KMS-11 (cell line): ENCODE data around the gene MRPS22.
A peak's percentile ranks its signal among the peaks of the same experiment; 100 is the strongest.

Experiments used
- H2AFZ ChIP-seq: fragments of 200-600 bp; sonication (generic); 2 replicates; pipeline ENCODE4 v1.6.1; 2016; ENCODE audit warnings: antibody characterized with exemption, mixed run types, low read depth
- H3K27ac ChIP-seq: fragments of 200-600 bp; sonication (generic); 2 replicates; pipeline ENCODE4 v1.6.1; 2016; ENCODE audit warnings: mild to moderate bottlenecking, mixed run types
- H3K27me3 ChIP-seq: fragments of 200-600 bp; sonication (generic); 2 replicates; pipeline ENCODE4 v1.6.1; 2017; ENCODE audit warnings: mild to moderate bottlenecking, low read depth, mixed run types, moderate library complexity; ENCODE audit not compliant: insufficient read depth
- H3K36me3 ChIP-seq: fragments of 200-600 bp; sonication (generic); 2 replicates; pipeline ENCODE4 v1.6.1; 2017; ENCODE audit warnings: mild to moderate bottlenecking, mixed run types; ENCODE audit not compliant: insufficient read depth
- H3K4me1 ChIP-seq: fragments of 200-600 bp; sonication (generic); 2 replicates; pipeline ENCODE4 v1.6.1; 2016; ENCODE audit warnings: mild to moderate bottlenecking, low read depth, mixed run types; ENCODE audit not compliant: poor library complexity, severe bottlenecking
- H3K4me2 ChIP-seq: fragments of 200-600 bp; sonication (generic); 2 replicates; pipeline ENCODE4 v1.7.0; 2016; ENCODE audit warnings: mild to moderate bottlenecking, mixed run types
- H3K4me3 ChIP-seq: fragments of 200-600 bp; sonication (generic); IDR thresholded peaks from 2 replicates; pipeline ENCODE4 v1.6.1; 2017; ENCODE audit warnings: low read depth, low read length, mixed read lengths; ENCODE audit not compliant: insufficient read depth
- H3K79me2 ChIP-seq: fragments of 200-600 bp; sonication (generic); 2 replicates; pipeline ENCODE4 v1.6.1; 2016; ENCODE audit warnings: low read depth, mixed run types; ENCODE audit not compliant: insufficient read depth
- H3K9ac ChIP-seq: fragments of 200-600 bp; sonication (generic); 2 replicates; pipeline ENCODE4 v1.6.1; 2016; ENCODE audit warnings: mild to moderate bottlenecking, mixed run types
- H4K20me1 ChIP-seq: fragments of 200-600 bp; sonication (generic); 2 replicates; pipeline ENCODE4 v1.6.1; 2016; ENCODE audit warnings: mild to moderate bottlenecking, mixed run types; ENCODE audit not compliant: insufficient read depth
- TF ChIP-seq, protein P1 (sequence below): fragments of 200-600 bp; sonication (generic); conservative IDR thresholded peaks from 2 replicates; pipeline ENCODE4 v1.6.1; 2017; ENCODE audit warnings: low read depth, mild to moderate bottlenecking, antibody characterized with exemption, low read length, moderate library complexity, mixed read lengths

MRPS22 gene

DNA sequence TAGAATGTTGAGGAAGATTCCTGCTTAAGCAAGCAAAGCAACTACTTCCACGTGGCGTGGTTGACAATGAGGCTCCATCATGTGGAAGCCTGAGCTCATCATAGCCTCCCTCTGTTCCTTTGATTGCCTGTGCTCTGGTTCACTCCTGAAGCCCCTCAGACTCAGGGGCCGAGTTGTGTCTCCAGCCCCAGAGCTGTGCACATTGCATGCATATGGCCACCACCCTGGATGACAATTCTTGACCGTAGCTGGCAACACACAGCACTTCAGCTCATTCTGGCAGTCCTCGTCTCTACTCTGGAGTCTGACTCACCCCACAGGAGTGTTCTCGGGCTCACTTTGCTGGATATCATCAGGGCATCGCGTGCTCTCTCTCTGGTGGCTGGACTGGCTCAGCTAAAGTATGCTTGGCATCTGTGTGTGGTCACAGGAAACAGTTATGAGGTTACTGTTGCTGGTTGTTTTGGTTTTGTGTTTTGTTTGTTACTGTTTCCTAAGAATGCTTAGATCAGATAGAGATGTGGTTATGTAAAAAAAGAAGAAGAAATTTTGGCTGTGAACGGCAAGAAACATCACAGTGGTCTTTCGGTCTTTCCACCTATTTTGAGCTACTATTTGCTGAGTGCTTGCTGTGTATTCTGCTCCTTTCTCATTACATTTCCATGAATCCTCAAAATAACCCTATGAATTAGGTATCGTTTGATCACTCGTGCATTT lies 41.6 kb upstream of the MRPS22 start:
- Histone ChIP-seq H4K20me1 (no peaks in the 10 kb centered on the region), H3K36me3 (no peaks in the 10 kb centered on the region), H2AFZ (peak overlapping the region; percentile 59), H3K79me2 (no peaks in the 10 kb centered on the region), H3K9ac (peak overlapping the region; percentile 23; the same call in 1 of the 2 replicates), H3K4me3 (no peak overlapping the region), H3K27ac (peak overlapping the region; percentile 66), H3K4me1 (peaks cover 27% of the 10 kb centered on the region), H3K27me3 (no peaks in the 10 kb centered on the region), H3K4me2 (peak overlapping the region; percentile 79)
- TF ChIP-seq, protein P1, sequence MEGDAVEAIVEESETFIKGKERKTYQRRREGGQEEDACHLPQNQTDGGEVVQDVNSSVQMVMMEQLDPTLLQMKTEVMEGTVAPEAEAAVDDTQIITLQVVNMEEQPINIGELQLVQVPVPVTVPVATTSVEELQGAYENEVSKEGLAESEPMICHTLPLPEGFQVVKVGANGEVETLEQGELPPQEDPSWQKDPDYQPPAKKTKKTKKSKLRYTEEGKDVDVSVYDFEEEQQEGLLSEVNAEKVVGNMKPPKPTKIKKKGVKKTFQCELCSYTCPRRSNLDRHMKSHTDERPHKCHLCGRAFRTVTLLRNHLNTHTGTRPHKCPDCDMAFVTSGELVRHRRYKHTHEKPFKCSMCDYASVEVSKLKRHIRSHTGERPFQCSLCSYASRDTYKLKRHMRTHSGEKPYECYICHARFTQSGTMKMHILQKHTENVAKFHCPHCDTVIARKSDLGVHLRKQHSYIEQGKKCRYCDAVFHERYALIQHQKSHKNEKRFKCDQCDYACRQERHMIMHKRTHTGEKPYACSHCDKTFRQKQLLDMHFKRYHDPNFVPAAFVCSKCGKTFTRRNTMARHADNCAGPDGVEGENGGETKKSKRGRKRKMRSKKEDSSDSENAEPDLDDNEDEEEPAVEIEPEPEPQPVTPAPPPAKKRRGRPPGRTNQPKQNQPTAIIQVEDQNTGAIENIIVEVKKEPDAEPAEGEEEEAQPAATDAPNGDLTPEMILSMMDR: no peak

DNA sequence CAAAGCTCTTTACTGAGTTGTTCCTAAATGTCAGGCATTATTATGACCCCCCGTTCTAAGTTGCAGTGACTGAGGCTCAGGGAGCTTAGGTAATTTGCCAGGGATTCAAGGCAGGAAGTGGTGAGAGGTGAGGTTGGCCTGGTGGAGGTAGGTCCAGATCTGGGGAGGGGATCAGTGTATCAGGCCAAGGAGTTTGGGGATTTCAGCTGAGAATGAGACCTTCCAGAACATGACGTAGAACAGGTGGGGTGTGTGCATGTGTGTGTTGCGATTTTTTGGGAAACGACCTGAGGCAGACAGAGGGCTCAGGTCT lies 41.1 kb upstream of the MRPS22 start:
- no peaks in the 10 kb centered on the region for H4K20me1 ChIP-seq
- peak overlapping the region; percentile 59 for H2AFZ ChIP-seq
- peak overlapping the region; percentile 66 for H3K27ac ChIP-seq
- H3K9ac ChIP-seq: peak overlapping the region; percentile 23; the same call in 1 of the 2 replicates
- H3K4me3 ChIP-seq: no peak overlapping the region
- TF ChIP-seq, protein P1: no peak
- no peaks in the 10 kb centered on the region for H3K79me2 ChIP-seq
- no peaks in the 10 kb centered on the region for H3K27me3 ChIP-seq
- no peaks in the 10 kb centered on the region for H3K36me3 ChIP-seq
- peaks cover 27% of the 10 kb centered on the region for H3K4me1 ChIP-seq
- H3K4me2 ChIP-seq: peak overlapping the region; percentile 79

DNA sequence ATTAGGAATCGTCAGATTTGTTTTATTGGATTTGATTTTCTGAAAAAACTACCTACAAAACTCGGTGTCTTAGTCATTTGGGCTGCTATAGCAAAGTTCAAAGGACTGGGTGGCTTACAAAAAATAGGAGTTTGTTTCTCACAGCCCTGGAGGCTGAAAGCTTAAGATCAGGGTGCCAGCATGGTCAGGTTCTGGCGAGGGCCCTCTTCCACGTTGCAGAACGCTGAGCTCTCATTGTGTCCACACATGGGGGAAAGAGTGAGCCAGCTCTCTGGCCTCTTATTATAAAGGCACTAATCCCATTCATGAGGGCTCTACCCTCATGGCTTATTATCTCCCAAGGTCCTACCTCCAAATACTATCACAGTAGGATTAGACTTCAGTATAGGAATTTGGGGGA lies 40.6 kb upstream of the MRPS22 start:
- H3K4me2 ChIP-seq: peak overlapping the region; percentile 79
- H3K4me3 ChIP-seq: no peak overlapping the region
- H3K27me3 ChIP-seq: no peaks in the 10 kb centered on the region
- H3K79me2 ChIP-seq: no peaks in the 10 kb centered on the region
- H2AFZ ChIP-seq: 0 out of 2 replicates have a peak overlapping the region, but pooled peaks have one; percentile 59
- H3K36me3 ChIP-seq: no peaks in the 10 kb centered on the region
- H3K9ac ChIP-seq: no peak overlapping the region
- TF ChIP-seq, protein P1: no peak
- H3K4me1 ChIP-seq: peaks cover 27% of the 10 kb centered on the region
- no peaks in the 10 kb centered on the region for H4K20me1 ChIP-seq
- peak overlapping the region; percentile 66 for H3K27ac ChIP-seq

DNA sequence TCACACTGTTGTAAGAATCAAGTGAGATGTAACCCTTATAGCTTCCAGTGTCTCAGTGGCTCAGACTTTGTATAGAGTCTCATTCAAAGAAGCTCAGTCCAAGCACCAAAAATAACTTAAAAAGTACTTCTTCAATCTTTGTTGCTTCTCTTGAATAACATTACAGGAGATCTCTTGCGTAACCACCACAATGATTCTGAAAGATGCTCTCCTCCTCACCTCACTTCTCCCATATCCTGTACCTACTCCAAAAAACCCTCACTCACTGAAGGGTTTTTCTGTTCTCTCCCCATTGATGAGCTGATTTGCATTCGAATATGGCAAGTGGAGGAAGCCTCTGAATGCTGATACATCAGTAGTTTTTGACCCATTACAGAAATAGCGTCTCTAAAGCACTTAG lies 39.4 kb upstream of the MRPS22 start:
- H3K4me1 ChIP-seq: peaks cover 27% of the 10 kb centered on the region

More for the DNA sequence above, 39.4 kb upstream of the MRPS22 start:
- Histone ChIP-seq H3K9ac (no peak overlapping the region), H3K36me3 (no peaks in the 10 kb centered on the region), H3K4me3 (no peak overlapping the region), H3K4me2 (no peak overlapping the region), H3K79me2 (no peaks in the 10 kb centered on the region), H2AFZ (no peak overlapping the region), H4K20me1 (no peaks in the 10 kb centered on the region), H3K27ac (no peak overlapping the region), H3K27me3 (no peaks in the 10 kb centered on the region)
- TF ChIP-seq, protein P1: no peak
